MM.1S (cell line): ENCODE measurements around the gene TMEM132D.

Experiments used
- DNase-seq: peaks from one replicate; pipeline ENCODE4 v3.0.0-alpha.2; 2015
- H2AFZ ChIP-seq: fragments of 300-600 bp; sonication (generic); 2 replicates; pipeline ENCODE4 v1.6.0; 2016; ENCODE audit warnings: antibody characterized with exemption, low read length
- H3F3A ChIP-seq: fragments of 300-600 bp; sonication (generic); 2 replicates; pipeline ENCODE4 v1.6.1; 2016; ENCODE audit warnings: mild to moderate bottlenecking, antibody characterized with exemption, low read length, moderate library complexity, mixed read lengths; ENCODE audit not compliant: insufficient read depth
- H3K27ac ChIP-seq: fragments of 300-600 bp; sonication (generic); 2 replicates; pipeline ENCODE4 v1.5.1; 2016; ENCODE audit warnings: mild to moderate bottlenecking, low read length
- H3K27me3 ChIP-seq: fragments of 300-600 bp; sonication (generic); replicated peaks from 2 replicates; pipeline ENCODE4 v1.6.0; 2016; ENCODE audit warnings: low read length; ENCODE audit not compliant: insufficient read depth
- H3K36me3 ChIP-seq: fragments of 300-600 bp; sonication (generic); replicated peaks from 2 replicates; pipeline ENCODE4 v1.6.1; 2016; ENCODE audit warnings: mild to moderate bottlenecking, low read length, mixed read lengths; ENCODE audit not compliant: insufficient read depth
- H3K4me1 ChIP-seq: fragments of 300-600 bp; sonication (generic); 2 replicates; pipeline ENCODE4 v1.6.1; 2016; ENCODE audit warnings: low read length, mixed read lengths
- H3K4me2 ChIP-seq: fragments of 300-600 bp; sonication (generic); 2 replicates; pipeline ENCODE4 v1.6.0; 2016; ENCODE audit warnings: low read depth, low read length
- H3K4me3 ChIP-seq: fragments of 300-600 bp; sonication (generic); 2 replicates; pipeline ENCODE4 v1.5.1; 2016; ENCODE audit warnings: low read length, mixed read lengths
- H3K79me2 ChIP-seq: fragments of 300-600 bp; sonication (generic); 2 replicates; pipeline ENCODE4 v1.6.1; 2016; ENCODE audit warnings: mixed run types, low read length, mixed read lengths
- H3K9ac ChIP-seq: fragments of 300-600 bp; sonication (generic); 2 replicates; pipeline ENCODE4 v1.6.1; 2016; ENCODE audit warnings: low read length, mixed read lengths
- H3K9me2 ChIP-seq: fragments of 300-600 bp; sonication (generic); replicated peaks from 2 replicates; pipeline ENCODE4 v1.6.1; 2016; ENCODE audit warnings: mild to moderate bottlenecking, low read length, mixed read lengths; ENCODE audit not compliant: insufficient read depth
- H3K9me3 ChIP-seq: fragments of 300-600 bp; sonication (generic); replicated peaks from 2 replicates; pipeline ENCODE4 v1.6.1; 2016; ENCODE audit warnings: mild to moderate bottlenecking, low read length, mixed read lengths; ENCODE audit not compliant: insufficient read depth
- H4K20me1 ChIP-seq: fragments of 300-600 bp; sonication (generic); 2 replicates; pipeline ENCODE4 v1.6.1; 2016; ENCODE audit warnings: mild to moderate bottlenecking, low read length, moderate library complexity, mixed read lengths; ENCODE audit not compliant: insufficient read depth
- CTCF ChIP-seq: fragments of 300-600 bp; sonication (generic); IDR thresholded peaks from 2 replicates; pipeline ENCODE4 v1.5.1; 2016; ENCODE audit warnings: antibody characterized with exemption, low read length, mixed read lengths
- EZH2 ChIP-seq: fragments of 300-600 bp; sonication (generic); optimal IDR thresholded peaks from 2 replicates; pipeline ENCODE3; 2017; ENCODE audit warnings: low read depth, mild to moderate bottlenecking, antibody characterized with exemption, low read length, mixed read lengths
- EZH2phosphoT487 ChIP-seq: fragments of 300-600 bp; sonication (generic); IDR thresholded peaks from 2 replicates; pipeline ENCODE4 v1.6.1; 2018; ENCODE audit warnings: antibody characterized with exemption, low read length

TMEM132D gene

GRCh38 chr12:129373746-129374145 is 530.1 kb downstream of the TMEM132D start:
- Histone ChIP-seq H3K36me3 (no peaks in the 10 kb centered on the region), H3F3A (no peaks in the 10 kb centered on the region), H3K4me3 (no peak overlapping the region), H3K9me3 (no peaks in the 10 kb centered on the region), H3K27me3 (no peaks in the 10 kb centered on the region), H3K79me2 (no peaks in the 10 kb centered on the region), H4K20me1 (no peaks in the 10 kb centered on the region), H3K27ac (no peak overlapping the region), H3K4me2 (no peak overlapping the region), H3K9me2 (no peaks in the 10 kb centered on the region), H2AFZ (no peak overlapping the region), H3K4me1 (no peaks in the 10 kb centered on the region), H3K9ac (no peak overlapping the region)
- TF ChIP-seq EZH2 (no peak), CTCF (no peak), EZH2phosphoT487 (no peak)
- no peak for DNase-seq

DNA sequence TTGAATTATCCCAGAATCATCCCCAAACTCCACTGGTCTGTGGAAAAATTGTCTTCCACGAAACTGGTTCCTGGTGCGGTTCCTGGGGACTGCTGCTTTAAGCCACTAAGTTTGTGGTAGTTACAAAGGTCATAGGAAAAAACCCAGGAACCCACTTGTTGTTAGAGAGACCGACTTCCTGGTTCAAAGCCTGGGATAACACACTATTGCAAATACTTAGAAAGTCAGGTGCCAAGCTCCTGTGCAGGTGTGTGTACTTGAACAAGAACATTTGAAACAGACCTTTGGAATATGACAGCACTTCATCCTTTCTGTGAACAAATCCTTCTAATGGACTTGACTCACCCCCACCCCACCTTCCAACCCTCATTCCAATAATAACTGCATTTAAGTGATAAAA is 530.9 kb downstream of the TMEM132D start:
- H3K27ac ChIP-seq, result no peak overlapping the region
- H3K9me3 ChIP-seq, result no peaks in the 10 kb centered on the region
- H3K9ac ChIP-seq, result no peak overlapping the region
- H2AFZ ChIP-seq, result no peak overlapping the region
- no peaks in the 10 kb centered on the region for H4K20me1 ChIP-seq
- no peaks in the 10 kb centered on the region for H3K27me3 ChIP-seq
- no peak overlapping the region for H3K4me2 ChIP-seq
- no peaks in the 10 kb centered on the region for H3K79me2 ChIP-seq
- TF ChIP-seq EZH2 (no peak), CTCF (no peak), EZH2phosphoT487 (no peak)
- no peak for DNase-seq
- H3K4me3 ChIP-seq, result no peak overlapping the region
- H3F3A ChIP-seq, result no peaks in the 10 kb centered on the region
- H3K4me1 ChIP-seq, result no peaks in the 10 kb centered on the region
- H3K9me2 ChIP-seq, result no peaks in the 10 kb centered on the region
- H3K36me3 ChIP-seq, result no peaks in the 10 kb centered on the region

- H3K27ac ChIP-seq, result no peak overlapping the region
- H3K4me1 ChIP-seq, result no peaks in the 10 kb centered on the region
- no peak overlapping the region for H3K9ac ChIP-seq
- H3K36me3 ChIP-seq, result no peaks in the 10 kb centered on the region
- no peak overlapping the region for H2AFZ ChIP-seq
- no peak for DNase-seq
- H3K4me2 ChIP-seq, result no peak overlapping the region
- H3K27me3 ChIP-seq, result no peaks in the 10 kb centered on the region
- TF ChIP-seq EZH2, result no peak
- no peak for TF ChIP-seq CTCF
- no peak for TF ChIP-seq EZH2phosphoT487
- no peaks in the 10 kb centered on the region for H4K20me1 ChIP-seq
- H3K9me3 ChIP-seq, result no peaks in the 10 kb centered on the region
- H3F3A ChIP-seq, result no peaks in the 10 kb centered on the region
- no peaks in the 10 kb centered on the region for H3K79me2 ChIP-seq
- no peaks in the 10 kb centered on the region for H3K9me2 ChIP-seq
- no peak overlapping the region for H3K4me3 ChIP-seq
These were observed 531.5 kb downstream of the TMEM132D start for GRCh38 chr12:129372348-129372747.

DNA sequence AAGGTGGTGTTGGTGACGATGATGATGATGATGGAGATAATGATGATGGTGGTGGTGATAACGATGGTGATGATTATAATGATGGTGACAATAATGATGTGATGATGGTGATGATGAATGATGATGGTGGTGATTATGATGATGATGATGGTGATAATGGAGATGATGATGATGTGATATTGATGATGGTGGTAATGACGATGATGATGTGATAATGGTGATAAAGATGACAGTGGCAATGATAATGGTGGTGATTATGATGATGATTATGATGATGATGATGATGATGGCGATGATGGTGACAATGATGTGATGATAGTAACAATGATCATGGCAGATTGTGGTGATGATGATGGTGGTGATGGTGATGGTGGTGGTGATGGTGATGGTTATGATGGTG is 532.6 kb downstream of the TMEM132D start:
- H3K27me3 ChIP-seq, result no peaks in the 10 kb centered on the region
- no peaks in the 10 kb centered on the region for H3K9me3 ChIP-seq
- no peak for DNase-seq
- H3K4me2 ChIP-seq, result no peak overlapping the region
- H4K20me1 ChIP-seq, result no peaks in the 10 kb centered on the region
- no peak overlapping the region for H3K9ac ChIP-seq
- no peaks in the 10 kb centered on the region for H3K9me2 ChIP-seq
- no peaks in the 10 kb centered on the region for H3K4me1 ChIP-seq
- no peaks in the 10 kb centered on the region for H3K79me2 ChIP-seq
- no peak overlapping the region for H3K27ac ChIP-seq
- H3F3A ChIP-seq, result no peaks in the 10 kb centered on the region
- H3K4me3 ChIP-seq, result no peak overlapping the region
- TF ChIP-seq EZH2phosphoT487 (no peak), EZH2 (no peak), CTCF (no peak)
- H3K36me3 ChIP-seq, result no peaks in the 10 kb centered on the region
- H2AFZ ChIP-seq, result no peak overlapping the region
